ENCODE measurements around the gene AUNIP.
A peak's percentile ranks its signal among the peaks of the same experiment; 100 is the strongest.

The AUNIP gene

DNA sequence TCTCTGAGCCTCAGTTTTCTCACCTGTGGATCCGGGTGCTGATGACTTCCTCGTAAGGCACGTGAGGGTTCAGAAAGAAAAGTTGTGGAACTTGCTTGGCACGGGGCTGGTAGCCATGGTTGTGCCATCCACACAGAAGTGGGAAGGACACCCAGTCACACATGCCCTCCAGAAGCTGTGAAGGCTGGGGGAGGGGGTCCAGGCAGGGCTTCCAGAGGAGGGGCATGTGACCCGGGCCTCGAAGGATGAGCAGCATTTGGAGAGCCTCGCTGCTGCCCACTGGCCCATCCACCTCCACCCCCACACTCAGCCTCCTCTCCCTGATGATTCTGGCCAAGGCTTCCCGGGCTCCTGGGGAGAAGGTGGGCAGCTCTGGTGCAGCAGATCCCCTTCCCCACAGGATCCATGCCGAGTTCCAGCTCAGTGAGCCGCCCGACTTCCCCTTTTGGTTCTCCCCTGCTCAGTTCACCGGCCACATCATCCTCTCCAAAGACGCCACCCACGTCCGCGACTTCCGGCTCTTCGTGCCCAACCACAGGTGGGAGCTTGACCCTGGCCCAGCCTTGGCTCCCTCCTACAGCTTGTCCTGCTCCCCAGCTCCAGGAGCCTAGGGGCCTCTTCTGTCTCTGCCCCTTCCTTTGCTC, 49.9 kb downstream of the AUNIP start:
- no peak for DNase-seq (ENCODE audit: low read depth)

- no peak for DNase-seq (ENCODE audit: low read depth)
Observed at GRCh38 chr1:25808481-25809244, 50.6 kb downstream of the AUNIP start.

- no peak for DNase-seq (ENCODE audit: low read depth)
Observed at GRCh38 chr1:25807480-25808390, 51.5 kb downstream of the AUNIP start.

DNA sequence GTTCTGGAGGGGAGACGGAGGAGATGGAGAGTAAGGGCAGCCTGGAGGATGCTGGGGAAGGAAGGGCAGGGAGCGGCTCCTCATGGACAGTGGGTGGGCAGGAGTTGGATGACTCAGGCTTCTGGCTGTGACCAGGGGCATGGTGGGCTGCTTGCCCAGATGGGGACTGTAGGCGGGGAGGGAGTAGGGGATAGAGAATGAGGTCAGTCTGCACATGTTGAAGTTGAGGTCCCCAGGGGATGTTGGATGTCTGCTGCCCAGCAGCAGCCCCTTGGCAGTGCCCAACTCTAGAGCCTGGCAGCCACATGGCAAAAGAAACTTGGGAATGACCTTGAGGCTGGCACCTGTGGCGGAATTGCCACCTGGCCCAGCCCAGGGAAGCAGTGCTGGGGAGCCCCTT, 52.8 kb downstream of the AUNIP start:
- no peak for DNase-seq (ENCODE audit: low read depth)

DNA sequence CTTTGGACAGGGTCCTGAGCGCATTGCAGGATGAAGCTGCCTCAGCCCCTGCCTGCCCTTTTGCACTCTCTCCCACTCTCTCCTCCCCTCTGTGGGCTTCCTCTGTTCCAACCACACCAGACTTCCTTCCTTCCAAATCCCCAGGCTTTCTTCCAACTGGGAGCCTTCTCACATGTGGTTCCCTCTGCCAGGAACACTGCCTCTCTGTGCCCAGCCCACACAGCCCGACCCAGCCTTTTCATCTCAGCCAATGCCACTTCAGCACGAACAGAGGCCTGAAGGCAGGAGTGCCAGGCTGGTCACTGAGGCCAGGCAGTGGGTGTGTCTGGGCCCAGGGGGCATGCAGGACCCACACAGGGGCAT, 53.4 kb downstream of the AUNIP start:
- DNase-seq (ENCODE audit: low read depth) = no peak

DNA sequence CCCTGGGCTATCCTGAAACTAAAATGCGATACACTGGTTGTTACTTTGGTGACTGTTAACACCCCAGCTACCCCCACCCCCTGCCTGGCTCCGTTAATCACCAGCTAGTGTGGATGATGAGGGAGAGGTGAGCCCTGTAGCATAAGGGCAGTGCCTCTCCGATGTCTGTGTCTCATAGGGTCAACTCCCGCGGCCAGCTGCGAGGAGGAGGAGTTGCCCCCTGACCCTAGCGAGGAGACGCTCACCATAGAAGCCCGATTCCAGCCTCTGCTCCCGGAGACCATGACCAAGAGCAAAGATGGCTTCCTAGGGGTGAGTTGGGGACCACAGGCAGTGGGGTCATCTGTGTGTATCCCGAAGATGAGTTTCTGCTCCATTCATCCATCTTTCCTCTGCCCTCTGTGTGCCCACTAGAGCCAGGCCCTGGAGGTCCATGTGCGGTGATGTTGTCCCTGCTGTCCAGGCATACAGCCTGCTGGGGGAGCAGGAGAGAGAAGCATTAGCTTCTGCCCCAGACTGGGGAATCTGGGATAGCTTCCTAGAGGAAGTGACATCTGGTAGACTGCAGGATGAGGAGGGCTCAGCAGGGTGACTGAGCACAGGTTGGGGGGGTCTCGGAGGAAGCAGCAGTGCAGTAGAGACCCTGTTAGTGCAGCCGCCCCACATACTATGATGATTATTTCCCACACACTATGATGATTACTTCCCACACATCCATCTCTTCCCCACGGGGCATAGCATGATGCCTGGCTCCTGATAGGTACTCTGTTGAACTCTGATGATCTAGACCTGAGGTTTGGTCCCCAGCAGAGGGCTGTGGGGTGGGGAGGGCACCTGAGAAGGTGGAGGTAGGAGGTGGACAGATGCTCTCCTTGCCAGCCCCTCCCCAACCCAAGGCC, 54.0 kb downstream of the AUNIP start:
- no peak for DNase-seq (ENCODE audit: low read depth)

DNA sequence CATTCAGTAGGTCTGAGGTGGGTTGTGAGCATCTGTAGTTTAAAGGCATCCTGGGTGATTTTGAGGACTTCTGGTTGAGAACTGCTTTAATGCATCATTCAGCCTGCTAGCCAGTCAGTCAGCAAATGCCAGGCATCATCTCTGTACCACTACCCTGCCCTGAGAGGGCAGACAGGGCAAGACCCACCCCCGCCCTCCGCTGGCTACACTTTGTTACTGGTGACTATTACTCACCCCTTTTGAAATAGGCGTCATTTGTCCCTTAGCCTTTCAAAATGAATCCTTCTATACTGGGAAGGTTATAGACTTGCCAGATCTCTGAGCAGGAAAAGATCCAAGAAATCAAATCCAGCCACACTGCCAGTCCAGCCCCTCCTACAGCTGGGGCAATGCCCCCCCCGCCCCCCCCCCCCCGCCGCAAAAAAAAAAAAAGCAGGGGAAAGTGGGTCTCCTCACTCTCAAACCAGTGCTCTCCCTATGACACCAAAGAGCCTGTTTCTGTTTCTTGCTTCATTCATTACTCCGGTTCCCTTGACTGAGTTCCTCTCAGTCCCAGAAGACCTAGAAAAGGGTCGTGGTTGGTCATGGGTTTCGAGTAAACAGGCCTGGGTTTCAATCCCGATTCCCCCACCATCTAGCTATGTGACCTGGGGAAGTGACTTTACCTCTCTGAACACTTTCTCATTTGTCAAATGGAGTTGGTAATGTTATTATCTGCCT, 54.9 kb downstream of the AUNIP start:
- no peak for DNase-seq (ENCODE audit: low read depth)

GRCh38 chr1:25803368-25803767, 55.9 kb downstream of the AUNIP start:
- DNase-seq (ENCODE audit: low read depth) = no peak

DNA sequence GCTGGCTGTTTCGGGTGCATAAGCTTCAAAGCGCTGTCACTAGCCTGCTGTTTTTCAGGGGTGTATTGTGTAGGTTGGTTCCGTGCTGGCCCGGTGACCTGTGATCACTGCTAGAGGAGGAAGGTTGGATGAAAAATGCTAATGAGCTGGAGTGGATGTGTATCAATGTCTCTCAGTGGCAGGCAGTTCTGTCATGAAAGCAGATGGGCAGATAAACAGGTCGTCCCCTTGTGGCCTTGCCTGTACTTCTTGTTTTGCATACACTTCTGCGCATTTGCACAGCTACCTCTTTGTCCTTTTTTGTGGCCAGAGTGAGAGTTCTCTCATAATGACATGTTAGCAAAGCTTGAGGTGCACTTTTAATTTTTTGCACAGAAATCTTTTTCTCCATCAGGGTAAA, 56.3 kb downstream of the AUNIP start:
- DNase-seq (ENCODE audit: low read depth) = no peak

DNA sequence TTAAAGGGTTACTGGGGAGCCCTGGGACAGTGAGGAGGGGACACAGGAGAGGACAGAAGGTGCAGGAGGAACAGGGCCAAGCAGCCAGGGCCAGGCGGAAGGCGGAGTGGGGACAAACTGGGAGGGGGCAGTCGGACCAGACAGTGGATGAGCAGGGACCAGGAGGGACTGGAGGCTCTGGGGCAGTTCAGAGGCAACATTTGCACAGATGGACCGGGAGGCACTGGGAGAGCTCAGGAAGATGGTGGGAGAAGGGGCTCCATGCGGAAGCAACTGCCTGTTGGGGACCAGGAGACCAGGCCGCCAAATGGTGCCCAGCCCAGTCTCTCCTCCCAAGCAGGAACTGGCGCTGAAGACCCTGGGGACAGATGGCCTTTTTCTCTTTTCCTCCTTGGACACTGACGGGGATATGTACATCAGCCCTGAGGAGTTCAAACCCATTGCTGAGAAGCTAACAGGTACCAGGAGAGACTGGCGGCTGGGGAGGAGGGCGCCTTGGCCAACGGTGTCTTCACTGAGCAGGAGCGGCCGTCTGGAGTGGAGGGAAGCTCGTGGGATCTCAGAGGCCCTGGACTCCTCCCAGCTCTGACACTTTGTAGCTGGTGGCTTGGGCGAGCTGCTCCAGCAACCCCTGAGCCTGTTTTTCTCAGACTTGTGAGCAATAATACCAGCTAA, 58.4 kb downstream of the AUNIP start:
- no peak for DNase-seq (ENCODE audit: low read depth)

DNA sequence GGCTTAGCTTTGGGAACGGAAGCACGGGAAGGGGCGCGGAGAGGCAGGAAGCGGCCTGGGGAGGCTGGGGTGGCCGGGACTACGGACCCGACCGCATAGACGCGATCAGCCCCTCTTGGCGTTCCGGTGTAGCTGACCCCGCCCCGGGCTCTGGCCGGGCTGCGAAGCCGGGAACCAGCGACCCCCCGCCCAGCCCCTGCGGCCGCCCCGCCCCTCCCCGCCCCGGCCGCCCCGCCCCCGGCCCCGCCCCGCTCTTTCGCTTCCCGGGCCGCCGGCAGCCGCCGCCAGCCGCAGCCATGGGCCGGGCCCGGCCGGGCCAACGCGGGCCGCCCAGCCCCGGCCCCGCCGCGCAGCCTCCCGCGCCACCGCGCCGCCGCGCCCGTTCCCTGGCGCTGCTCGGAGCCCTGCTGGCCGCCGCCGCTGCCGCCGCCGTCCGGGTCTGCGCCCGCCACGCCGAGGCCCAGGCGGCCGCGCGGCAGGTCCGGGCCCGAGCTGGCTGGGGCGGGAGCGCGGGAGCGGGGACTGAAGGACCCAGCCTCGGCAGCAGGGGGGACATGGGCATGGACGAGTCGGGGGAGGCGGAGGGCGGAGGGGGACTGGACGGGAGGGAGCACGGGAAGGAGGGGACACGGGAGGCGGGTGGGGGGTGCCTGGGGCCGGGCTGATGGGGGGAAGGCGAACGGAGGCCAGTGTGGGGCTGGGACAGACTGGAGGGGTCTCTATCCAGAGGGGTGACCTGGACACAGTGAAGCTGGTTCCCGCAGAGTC, 59.1 kb downstream of the AUNIP start, which contains the start of gene SELENON:
Gene SELENON (plus strand): TSS at position 259 of the 768 bp plus-strand sequence. CDS start 38 bp downstream, at position 297.
- no peak for DNase-seq (ENCODE audit: low read depth)

DNA sequence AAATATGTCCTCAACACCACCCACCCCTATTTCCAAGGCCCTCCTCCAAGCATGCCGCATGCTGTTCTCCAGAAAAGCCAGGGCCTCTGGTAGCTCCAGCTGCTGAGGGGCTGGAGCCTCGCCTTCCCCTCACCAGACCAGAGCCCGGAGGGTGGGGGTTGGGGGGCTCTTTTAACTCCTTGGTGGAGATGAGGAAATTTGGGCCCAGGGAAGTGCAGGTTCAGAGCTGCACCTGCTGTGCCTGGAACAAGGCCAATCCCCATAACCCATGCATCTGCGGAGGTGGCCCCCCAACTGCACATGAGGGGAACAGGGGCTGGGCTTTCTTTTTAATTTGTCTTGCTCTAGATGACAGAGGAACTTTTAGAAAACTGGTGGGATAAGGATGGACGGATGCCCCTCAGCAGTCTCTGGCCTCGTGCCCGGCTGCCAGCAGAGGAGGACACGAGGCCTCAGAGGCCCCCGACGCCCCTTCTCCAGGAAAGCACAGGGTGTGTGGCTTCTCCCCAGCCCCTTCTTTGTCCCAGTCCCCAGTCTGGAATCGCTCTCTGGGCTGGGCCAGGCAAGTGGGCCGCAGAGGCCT, 59.8 kb downstream of the AUNIP start:
- DNase-seq (ENCODE audit: low read depth) = no peak

DNA sequence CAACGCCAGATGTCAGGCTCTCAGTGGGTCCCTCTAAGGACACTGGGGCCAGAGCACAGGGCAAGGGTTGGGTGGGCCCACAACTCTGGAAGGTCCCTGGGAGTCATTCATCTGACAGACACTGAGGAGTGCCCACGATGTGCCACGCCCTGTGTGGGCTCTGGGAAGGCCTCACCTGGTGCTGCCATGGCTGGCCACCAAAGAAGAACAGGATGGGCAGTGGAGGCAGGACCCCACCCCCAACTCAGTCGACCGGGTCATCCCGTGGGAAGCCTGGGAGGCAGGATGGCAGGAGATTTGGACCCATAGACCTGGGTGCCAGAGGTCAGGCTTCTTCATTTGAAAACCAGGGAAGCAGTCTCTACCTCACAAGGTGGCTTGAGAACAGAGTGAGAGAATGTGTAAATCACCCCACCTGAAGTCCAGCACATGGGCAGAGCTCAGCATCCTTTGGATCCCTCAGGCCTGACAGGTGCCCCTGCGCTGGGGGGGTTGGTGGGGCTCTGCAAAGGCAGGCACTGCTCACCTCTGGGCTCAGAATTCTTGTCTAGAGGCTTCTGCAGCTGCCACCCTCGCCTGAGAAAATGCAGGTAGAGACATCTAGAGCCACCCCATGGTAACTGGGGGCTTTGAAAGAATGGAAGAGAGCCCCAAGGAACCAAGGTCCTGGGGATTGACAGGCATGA, 60.4 kb downstream of the AUNIP start:
- no peak for DNase-seq (ENCODE audit: low read depth)

DNA sequence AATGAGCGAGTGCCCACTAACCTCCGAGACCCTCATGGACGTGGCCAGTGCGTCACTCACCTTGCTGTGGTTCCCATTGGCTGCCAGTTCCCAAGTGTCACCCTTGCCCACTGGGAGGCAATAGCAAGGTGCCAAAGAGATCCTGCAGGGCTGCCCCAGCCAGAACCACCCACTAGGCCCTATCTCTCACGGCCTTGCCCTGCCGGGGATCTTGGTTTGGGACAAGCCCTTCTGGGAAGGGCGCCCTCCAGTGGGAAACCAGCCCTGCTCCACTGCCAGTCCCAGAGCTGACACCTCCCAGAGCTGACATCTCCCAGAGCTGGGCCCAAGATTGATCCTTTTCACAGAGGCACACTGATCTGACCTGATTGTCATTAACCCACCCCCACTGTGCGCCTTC, 61.3 kb downstream of the AUNIP start:
- DNase-seq (ENCODE audit: low read depth) = no peak

DNA sequence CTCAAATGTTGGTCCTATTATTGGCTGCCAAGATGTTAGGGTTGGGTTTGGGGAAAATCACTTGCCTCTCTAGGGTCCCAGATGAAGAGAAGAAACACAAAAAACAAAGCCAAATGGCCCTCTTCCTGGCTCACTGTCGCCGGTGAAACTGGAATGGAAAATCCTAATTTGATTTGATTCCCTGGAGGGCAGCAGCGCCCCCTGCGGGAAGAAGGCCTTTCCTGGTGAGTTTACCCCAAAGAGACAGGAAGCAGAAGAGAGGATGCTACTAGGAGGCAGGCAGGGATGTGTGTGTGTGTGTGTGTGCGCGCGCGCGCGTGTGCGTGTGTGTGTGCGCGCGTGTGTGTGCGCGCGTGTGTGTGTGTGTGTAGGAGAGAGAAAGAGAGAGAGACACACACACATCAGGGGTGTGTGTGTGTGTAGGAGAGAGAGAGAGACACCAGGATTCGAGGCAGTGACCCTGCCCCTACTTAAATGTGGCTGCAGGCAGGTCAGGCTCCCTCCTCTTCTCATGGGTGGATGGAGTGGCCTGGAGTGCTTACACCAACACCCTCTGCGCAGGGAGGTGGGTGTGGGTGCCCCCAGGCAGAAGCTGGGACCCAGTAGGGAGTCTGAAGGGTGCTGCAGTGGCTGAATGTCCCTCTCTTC, 62.3 kb downstream of the AUNIP start:
- peak; percentile 76 for DNase-seq (ENCODE audit: low read depth)

DNA sequence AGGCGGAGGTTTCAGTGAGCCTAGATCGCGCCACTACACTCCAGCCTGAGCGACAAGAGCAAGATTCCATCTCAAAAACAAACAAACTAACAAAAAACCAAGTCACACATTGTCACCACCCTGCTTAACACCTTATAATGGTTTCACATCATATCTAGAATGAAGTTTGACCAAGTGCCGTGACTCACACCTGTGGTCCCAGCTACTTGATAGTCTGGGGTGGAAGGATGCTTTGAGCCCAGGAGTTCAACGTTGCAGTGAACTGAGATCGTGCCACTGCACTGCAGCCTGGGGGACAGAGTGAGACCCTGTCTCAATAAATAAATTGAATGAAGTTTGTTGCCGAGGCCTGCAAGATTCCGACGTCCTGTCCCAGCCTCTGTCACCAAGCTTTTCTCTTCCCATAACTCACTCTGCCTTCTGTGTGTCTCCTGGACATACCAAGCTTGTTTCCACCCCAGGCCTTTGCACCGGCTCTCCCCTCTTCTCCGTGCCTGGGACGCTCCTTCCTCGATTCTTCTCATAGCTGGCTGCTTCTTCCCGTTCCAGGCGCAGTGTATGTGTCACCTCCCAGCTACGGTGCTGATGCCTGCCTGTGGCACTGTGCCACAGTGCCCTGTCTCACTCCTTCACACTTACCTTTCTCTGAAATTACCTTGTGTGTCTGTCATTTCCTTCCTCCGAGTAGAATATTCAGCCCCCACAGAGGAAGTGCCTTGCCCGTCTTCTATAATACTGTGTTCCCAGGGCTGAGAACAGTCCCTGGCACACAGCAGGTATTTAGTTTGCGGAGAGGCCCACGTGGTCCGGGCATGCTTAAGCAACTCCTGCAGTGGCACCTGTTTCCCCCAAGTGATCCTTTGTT, 63.1 kb downstream of the AUNIP start:
- no peak for DNase-seq (ENCODE audit: low read depth)

DNA sequence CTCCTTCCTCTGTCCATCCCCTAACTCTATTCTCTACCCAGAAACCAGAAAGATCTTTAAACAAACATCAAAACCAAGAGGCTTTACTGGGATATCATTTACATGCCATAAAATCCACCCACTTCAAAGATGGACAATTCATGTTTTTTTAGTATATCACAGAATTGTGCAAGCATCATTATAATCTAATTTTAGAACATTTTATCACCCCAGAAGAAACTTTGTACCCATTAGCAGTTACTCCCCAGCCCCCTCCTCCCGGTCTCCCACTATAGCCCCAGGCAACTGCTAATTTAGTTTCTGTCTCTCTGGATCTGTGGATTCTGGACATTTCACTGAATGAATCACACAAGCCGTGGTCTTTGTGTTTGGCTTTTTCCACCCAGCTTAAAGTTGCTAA, 64.0 kb downstream of the AUNIP start:
- no peak for DNase-seq (ENCODE audit: low read depth)
